Measurements from ENCODE around the gene NEAT1.
"Not testable (repeated sequence)": the region's sequence is repeated elsewhere in the genome, so short reads cannot be mapped to it uniquely, and the experiment has no call there.

NEAT1 gene

DNA sequence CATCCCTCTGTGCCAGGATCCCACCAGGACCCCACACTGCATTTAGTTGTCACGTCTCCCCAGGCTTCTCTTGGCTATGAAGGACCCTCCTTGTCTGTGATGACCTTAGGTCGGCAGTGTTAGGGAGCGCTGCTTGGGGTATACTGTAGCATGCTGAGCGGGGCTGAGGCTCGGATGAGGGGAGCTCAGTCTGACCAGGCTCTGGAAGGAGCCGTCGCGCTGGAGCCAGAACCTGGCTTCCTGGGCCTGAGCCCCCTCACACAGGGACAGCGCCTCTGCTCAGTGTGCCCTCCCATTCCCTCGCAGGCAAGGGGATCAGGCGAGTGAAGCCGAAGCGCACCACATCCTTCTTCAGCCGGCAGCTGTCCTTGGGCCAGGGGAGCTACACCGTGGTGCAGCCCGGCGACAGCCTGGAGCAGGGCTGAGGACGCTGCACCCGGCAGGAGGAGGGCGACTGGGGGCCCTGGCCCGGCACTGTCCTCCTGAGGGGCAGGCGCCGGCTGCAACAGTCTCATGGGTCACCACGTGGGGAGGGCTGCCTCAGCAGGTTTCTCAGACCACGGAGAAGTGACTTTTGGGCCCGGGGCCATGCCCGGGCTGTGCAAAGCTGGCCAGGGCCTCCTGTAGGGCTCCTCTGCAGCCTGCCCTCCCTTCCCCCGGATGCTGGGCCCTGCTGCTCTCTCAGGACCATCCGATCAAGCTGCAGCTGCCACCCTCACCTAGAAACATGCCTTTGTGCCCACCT lies 11.5 kb upstream of the NEAT1 start:
- H3K9me3 ChIP-seq (ENCODE audit: control insufficient read depth, low read length): no peaks in the 10 kb centered on the region
- no peak overlapping the region for H3K4me2 ChIP-seq (ENCODE audit: low read length)
- H3K27me3 ChIP-seq (ENCODE audit: control insufficient read depth, insufficient read depth, low read length): no peaks in the 10 kb centered on the region
- H3K4me1 ChIP-seq: peaks cover 3% of the 10 kb centered on the region
- H3K36me3 ChIP-seq (ENCODE audit: control insufficient read depth, insufficient read depth, low read length): no peaks in the 10 kb centered on the region
- no peak overlapping the region for H2AFZ ChIP-seq
- H3K27ac ChIP-seq: no peak overlapping the region
- H3K9ac ChIP-seq: no peak overlapping the region
- TF ChIP-seq, protein P1, sequence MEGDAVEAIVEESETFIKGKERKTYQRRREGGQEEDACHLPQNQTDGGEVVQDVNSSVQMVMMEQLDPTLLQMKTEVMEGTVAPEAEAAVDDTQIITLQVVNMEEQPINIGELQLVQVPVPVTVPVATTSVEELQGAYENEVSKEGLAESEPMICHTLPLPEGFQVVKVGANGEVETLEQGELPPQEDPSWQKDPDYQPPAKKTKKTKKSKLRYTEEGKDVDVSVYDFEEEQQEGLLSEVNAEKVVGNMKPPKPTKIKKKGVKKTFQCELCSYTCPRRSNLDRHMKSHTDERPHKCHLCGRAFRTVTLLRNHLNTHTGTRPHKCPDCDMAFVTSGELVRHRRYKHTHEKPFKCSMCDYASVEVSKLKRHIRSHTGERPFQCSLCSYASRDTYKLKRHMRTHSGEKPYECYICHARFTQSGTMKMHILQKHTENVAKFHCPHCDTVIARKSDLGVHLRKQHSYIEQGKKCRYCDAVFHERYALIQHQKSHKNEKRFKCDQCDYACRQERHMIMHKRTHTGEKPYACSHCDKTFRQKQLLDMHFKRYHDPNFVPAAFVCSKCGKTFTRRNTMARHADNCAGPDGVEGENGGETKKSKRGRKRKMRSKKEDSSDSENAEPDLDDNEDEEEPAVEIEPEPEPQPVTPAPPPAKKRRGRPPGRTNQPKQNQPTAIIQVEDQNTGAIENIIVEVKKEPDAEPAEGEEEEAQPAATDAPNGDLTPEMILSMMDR (IDR thresholded peaks at IDR 0.05): no peak
- H3K4me3 ChIP-seq (ENCODE audit: low read depth, low read length): no peak overlapping the region
- peaks cover 12% of the 10 kb centered on the region for H3K79me2 ChIP-seq

- H3K27ac ChIP-seq: no peak overlapping the region
- TF ChIP-seq, protein P1 (IDR thresholded peaks at IDR 0.05): no peak
- H2AFZ ChIP-seq: no peak overlapping the region
- no peak overlapping the region for H3K9ac ChIP-seq
- H3K4me2 ChIP-seq (ENCODE audit: low read length): no peak overlapping the region
- no peaks in the 10 kb centered on the region for H3K36me3 ChIP-seq (ENCODE audit: control insufficient read depth, insufficient read depth, low read length)
- H3K4me3 ChIP-seq (ENCODE audit: low read depth, low read length): no peak overlapping the region
- H3K9me3 ChIP-seq (ENCODE audit: control insufficient read depth, low read length): no peaks in the 10 kb centered on the region
- no peaks in the 10 kb centered on the region for H3K27me3 ChIP-seq (ENCODE audit: control insufficient read depth, insufficient read depth, low read length)
- H3K79me2 ChIP-seq: peaks cover 18% of the 10 kb centered on the region
- peaks cover 7% of the 10 kb centered on the region for H3K4me1 ChIP-seq
Measured at GRCh38 chr11:65411681-65412070, 10.9 kb upstream of the NEAT1 start.

- H3K9ac ChIP-seq: no peak overlapping the region
- no peaks in the 10 kb centered on the region for H3K27me3 ChIP-seq (ENCODE audit: control insufficient read depth, insufficient read depth, low read length)
- no peak overlapping the region for H3K4me3 ChIP-seq (ENCODE audit: low read depth, low read length)
- H2AFZ ChIP-seq: no peak overlapping the region
- no peak overlapping the region for H3K27ac ChIP-seq
- H3K4me2 ChIP-seq (ENCODE audit: low read length): no peak overlapping the region
- TF ChIP-seq, protein P1 (IDR thresholded peaks at IDR 0.05): no peak
- H3K9me3 ChIP-seq (ENCODE audit: control insufficient read depth, low read length): no peaks in the 10 kb centered on the region
- H3K36me3 ChIP-seq (ENCODE audit: control insufficient read depth, insufficient read depth, low read length): no peaks in the 10 kb centered on the region
- peaks cover 25% of the 10 kb centered on the region for H3K79me2 ChIP-seq
- peaks cover 14% of the 10 kb centered on the region for H3K4me1 ChIP-seq
Measured at GRCh38 chr11:65412271-65413076, 10.1 kb upstream of the NEAT1 start.

DNA sequence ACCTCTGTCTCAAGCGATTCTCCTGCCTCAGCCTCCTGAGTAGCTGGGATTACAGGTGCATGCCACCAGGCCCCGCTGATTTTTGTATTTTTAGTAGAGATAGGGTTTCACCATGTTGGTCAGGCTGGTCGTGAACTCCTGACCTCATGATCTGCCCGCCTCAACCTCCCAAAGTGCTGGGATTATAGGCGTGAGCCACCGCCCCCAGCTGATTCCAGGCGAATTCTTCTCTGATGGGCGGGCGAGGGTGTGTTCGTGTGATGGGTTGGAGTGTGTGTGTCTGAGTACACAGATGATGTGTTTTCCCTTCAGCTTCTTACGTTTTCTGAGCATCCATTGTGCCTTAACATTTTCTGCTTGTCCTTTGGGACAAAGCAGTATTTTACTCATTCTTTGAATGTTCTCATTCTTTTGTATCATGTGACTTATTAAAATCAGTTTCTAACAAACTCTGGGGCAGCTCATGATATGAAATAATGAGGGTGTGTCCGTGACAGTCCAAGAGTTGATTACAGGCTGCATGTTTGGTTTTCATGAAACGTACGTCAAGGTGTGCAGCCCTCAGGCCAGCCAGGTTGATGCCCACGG lies 9.4 kb upstream of the NEAT1 start:
- not testable (repeated sequence) for H3K9me3 ChIP-seq (ENCODE audit: control insufficient read depth, low read length); H3K4me2 ChIP-seq (ENCODE audit: low read length); H3K36me3 ChIP-seq (ENCODE audit: control insufficient read depth, insufficient read depth, low read length); H3K27ac ChIP-seq; H3K4me3 ChIP-seq (ENCODE audit: low read depth, low read length); H3K9ac ChIP-seq; H2AFZ ChIP-seq; H3K27me3 ChIP-seq (ENCODE audit: control insufficient read depth, insufficient read depth, low read length)
- peaks cover 14% of the 10 kb centered on the region for H3K4me1 ChIP-seq
- peaks cover 25% of the 10 kb centered on the region for H3K79me2 ChIP-seq

- Histone ChIP-seq H3K27ac (no peak overlapping the region), H3K4me1 (peaks cover 20% of the 10 kb centered on the region), H3K36me3 (ENCODE audit: control insufficient read depth, insufficient read depth, low read length) (no peaks in the 10 kb centered on the region)
Measured at GRCh38 chr11:65414776-65415498, 7.7 kb upstream of the NEAT1 start.

More at GRCh38 chr11:65414776-65415498, 7.7 kb upstream of the NEAT1 start:
- Histone ChIP-seq H3K79me2 (peaks cover 25% of the 10 kb centered on the region), H2AFZ (no peak overlapping the region), H3K4me2 (ENCODE audit: low read length) (no peak overlapping the region), H3K27me3 (ENCODE audit: control insufficient read depth, insufficient read depth, low read length) (no peaks in the 10 kb centered on the region), H3K9ac (no peak overlapping the region), H3K4me3 (ENCODE audit: low read depth, low read length) (no peak overlapping the region), H3K9me3 (ENCODE audit: control insufficient read depth, low read length) (no peaks in the 10 kb centered on the region)
- TF ChIP-seq, protein P1 (IDR thresholded peaks at IDR 0.05): no peak
